Keratinocyte (primary cell): ENCODE measurements around the gene NF2. TPM values are rescaled to one million over a fixed set of nuclear protein-coding genes. Genes with fewer than 3 reads are reported as not detected.

Experiments
- DNase-seq: peaks from one replicate; pipeline ENCODE4 v3.0.0-alpha.2; 2011; ENCODE audit warnings: low read depth, missing footprints, low spot score
- FAIRE-seq: peaks from 2 replicates; lab custom pipeline; 2011; peaks lifted over from hg19 to GRCh38; lab: Jason Lieb, UNC
- H2AFZ ChIP-seq: 2 replicates; pipeline ENCODE4 v1.6.0; 2012; ENCODE audit warnings: low read length, control low read depth, inconsistent platforms; ENCODE audit not compliant: control insufficient read depth
- H3K27ac ChIP-seq: 2 replicates; pipeline ENCODE4 v1.5.1; 2011; ENCODE audit warnings: low read length; ENCODE audit not compliant: control insufficient read depth, insufficient read depth
- H3K27me3 ChIP-seq: 3 replicates; pipeline ENCODE4 v1.6.0; 2011; ENCODE audit warnings: low read length; ENCODE audit not compliant: control insufficient read depth, insufficient read depth; ENCODE audit errors: extremely low read depth
- H3K36me3 ChIP-seq, 2 experiments: 2 replicates in 1 of 2; 3 replicates in 1 of 2; pipeline ENCODE4 v1.5.1; 2011; ENCODE audit warnings: low read length in 2 of 2, mild to moderate bottlenecking in 1 of 2; ENCODE audit not compliant: control insufficient read depth in 2 of 2, insufficient read depth in 2 of 2; ENCODE audit errors: extremely low read depth in 1 of 2
- H3K4me1 ChIP-seq: 3 replicates; pipeline ENCODE4 v1.5.1; 2011; ENCODE audit warnings: low read length; ENCODE audit not compliant: control insufficient read depth, insufficient read depth; ENCODE audit errors: extremely low read depth
- H3K4me2 ChIP-seq: 3 replicates; pipeline ENCODE4 v1.6.0; 2011; ENCODE audit warnings: low read depth, low read length; ENCODE audit not compliant: control insufficient read depth, insufficient read depth; ENCODE audit errors: extremely low read depth
- H3K4me3 ChIP-seq, 3 experiments: fragments of 200-600 bp in 1 of 3; sonication (generic) in 1 of 3; 2 replicates in 2 of 3; 3 replicates in 1 of 3; pipeline ENCODE4 v1.5.1; 2011 to 2016; ENCODE audit warnings: low read length in 3 of 3, mild to moderate bottlenecking in 3 of 3, control low read depth in 2 of 3, inconsistent platforms in 1 of 3, low read depth in 1 of 3, mixed read lengths in 1 of 3, mixed run types in 1 of 3, moderate library complexity in 1 of 3; ENCODE audit not compliant: control insufficient read depth in 2 of 3, insufficient read depth in 2 of 3; ENCODE audit errors: extremely low read depth in 1 of 3
- H3K79me2 ChIP-seq: 2 replicates; pipeline ENCODE4 v1.6.0; 2012; ENCODE audit warnings: low read length; ENCODE audit not compliant: control insufficient read depth, insufficient read depth
- H3K9ac ChIP-seq: 3 replicates; pipeline ENCODE4 v1.6.0; 2011; ENCODE audit warnings: low read length; ENCODE audit not compliant: control insufficient read depth, insufficient read depth; ENCODE audit errors: extremely low read depth
- H3K9me1 ChIP-seq: 3 replicates; pipeline ENCODE4 v1.6.0; 2011; ENCODE audit warnings: low read length; ENCODE audit not compliant: control insufficient read depth, insufficient read depth; ENCODE audit errors: extremely low read depth
- H3K9me3 ChIP-seq: 2 replicates; pipeline ENCODE4 v1.5.1; 2012; ENCODE audit warnings: low read depth, low read length; ENCODE audit not compliant: control insufficient read depth
- H4K20me1 ChIP-seq: 3 replicates; pipeline ENCODE4 v1.6.0; 2011; ENCODE audit warnings: low read length; ENCODE audit not compliant: control insufficient read depth, insufficient read depth; ENCODE audit errors: extremely low read depth
- EZH2 ChIP-seq: IDR thresholded peaks from one replicate; pipeline ENCODE4 v1.6.1; 2012; ENCODE audit warnings: inconsistent platforms, mild to moderate bottlenecking, low read length, moderate library complexity
- dilution Hi-C: fragments of 300-500 bp; cut with MboI; formaldehyde crosslinking; loops from one replicate; pipeline ENCODE4 v1.7.0; 2020; ENCODE audit warnings: low sequenced_read_pairs; ENCODE audit not compliant: extremely low pct_ligation_motif_present
- polyA plus RNA-seq, 5 experiments: library from polyadenylated mRNA; depleted of rRNA in 3 of 5; stranded (reverse) in 3 of 5; stranded (forward) in 1 of 5; unstranded in 1 of 5; fragments of >200 nt; gene quantifications; 1 replicate in 1 of 5; 2 replicates in 3 of 5; 3 replicates in 1 of 5; pipeline versions ENCODE4 v1.2.1 to v1.2.3, GENCODE V29; 2011 to 2012; ENCODE audit warnings: missing spikeins in 2 of 5, low read depth in 1 of 5, low replicate concordance in 1 of 5
- TF ChIP-seq, protein P1 (sequence below), 3 experiments: IDR thresholded peaks in 1 of 3; conservative IDR thresholded peaks in 1 of 3; optimal IDR thresholded peaks in 1 of 3; 2 replicates in 2 of 3; 3 replicates in 1 of 3; pipeline versions ENCODE3 to v1.5.1; 2011; ENCODE audit warnings: low read length in 3 of 3, mild to moderate bottlenecking in 3 of 3, moderate library complexity in 2 of 3, control low read depth in 1 of 3, inconsistent platforms in 1 of 3; ENCODE audit not compliant: insufficient read depth in 2 of 3; ENCODE audit errors: extremely low read depth in 1 of 3

Gene NF2
- polyA plus RNA-seq, 1 donor (not counting 4 experiments of a cell fraction or from before 2014, with no cell fraction given): 50.2 TPM

DNA sequence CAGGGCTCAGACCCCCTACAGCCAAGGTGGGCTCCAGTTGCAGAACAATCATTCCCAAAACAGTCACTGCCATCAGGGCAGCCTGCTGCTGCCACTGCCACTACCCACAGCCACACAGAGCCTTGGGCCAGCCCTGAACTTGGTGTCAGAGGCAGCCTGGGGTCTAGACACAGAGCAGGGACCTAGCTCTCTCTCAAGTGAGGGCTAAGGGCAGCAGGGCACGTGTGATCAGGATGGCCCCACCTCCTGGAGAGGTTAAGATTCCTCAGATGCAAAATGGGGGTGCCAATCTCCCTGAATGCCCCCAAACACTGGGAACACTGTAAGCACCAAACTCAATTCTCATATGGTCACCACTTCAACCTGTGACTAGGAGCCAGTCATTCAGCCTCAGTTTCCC, 132.0 kb downstream of the NF2 start:
- Histone ChIP-seq H3K27ac (no peak overlapping the region), H4K20me1 (no peaks in the 10 kb centered on the region), H3K9me1 (no peaks in the 10 kb centered on the region), H3K9me3 (no peaks in the 10 kb centered on the region), H3K27me3 (no peaks in the 10 kb centered on the region), H3K4me1 (peaks cover 3% of the 10 kb centered on the region), H3K9ac (no peak overlapping the region), H3K36me3 (peaks cover 0 to 5% of the 10 kb centered on the region in 2 experiments), H3K4me3 (no peak overlapping the region), H3K4me2 (no peak overlapping the region), H2AFZ (no peak overlapping the region), H3K79me2 (no peaks in the 10 kb centered on the region)
- DNase-seq (no peak), FAIRE-seq (no peak)
- dilution Hi-C loops: no loop called here
- TF ChIP-seq EZH2: no peak
- TF ChIP-seq, protein P1, sequence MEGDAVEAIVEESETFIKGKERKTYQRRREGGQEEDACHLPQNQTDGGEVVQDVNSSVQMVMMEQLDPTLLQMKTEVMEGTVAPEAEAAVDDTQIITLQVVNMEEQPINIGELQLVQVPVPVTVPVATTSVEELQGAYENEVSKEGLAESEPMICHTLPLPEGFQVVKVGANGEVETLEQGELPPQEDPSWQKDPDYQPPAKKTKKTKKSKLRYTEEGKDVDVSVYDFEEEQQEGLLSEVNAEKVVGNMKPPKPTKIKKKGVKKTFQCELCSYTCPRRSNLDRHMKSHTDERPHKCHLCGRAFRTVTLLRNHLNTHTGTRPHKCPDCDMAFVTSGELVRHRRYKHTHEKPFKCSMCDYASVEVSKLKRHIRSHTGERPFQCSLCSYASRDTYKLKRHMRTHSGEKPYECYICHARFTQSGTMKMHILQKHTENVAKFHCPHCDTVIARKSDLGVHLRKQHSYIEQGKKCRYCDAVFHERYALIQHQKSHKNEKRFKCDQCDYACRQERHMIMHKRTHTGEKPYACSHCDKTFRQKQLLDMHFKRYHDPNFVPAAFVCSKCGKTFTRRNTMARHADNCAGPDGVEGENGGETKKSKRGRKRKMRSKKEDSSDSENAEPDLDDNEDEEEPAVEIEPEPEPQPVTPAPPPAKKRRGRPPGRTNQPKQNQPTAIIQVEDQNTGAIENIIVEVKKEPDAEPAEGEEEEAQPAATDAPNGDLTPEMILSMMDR (optimal IDR thresholded peaks at IDR 0.05 in 1 of 3, IDR thresholded peaks at IDR 0.05 in 1 of 3, conservative IDR thresholded peaks at IDR 0.05 in 1 of 3; ENCODE audit: extremely low read depth in 1 of 3, insufficient read depth in 2 of 3, low read length in 3 of 3): no peak

DNA sequence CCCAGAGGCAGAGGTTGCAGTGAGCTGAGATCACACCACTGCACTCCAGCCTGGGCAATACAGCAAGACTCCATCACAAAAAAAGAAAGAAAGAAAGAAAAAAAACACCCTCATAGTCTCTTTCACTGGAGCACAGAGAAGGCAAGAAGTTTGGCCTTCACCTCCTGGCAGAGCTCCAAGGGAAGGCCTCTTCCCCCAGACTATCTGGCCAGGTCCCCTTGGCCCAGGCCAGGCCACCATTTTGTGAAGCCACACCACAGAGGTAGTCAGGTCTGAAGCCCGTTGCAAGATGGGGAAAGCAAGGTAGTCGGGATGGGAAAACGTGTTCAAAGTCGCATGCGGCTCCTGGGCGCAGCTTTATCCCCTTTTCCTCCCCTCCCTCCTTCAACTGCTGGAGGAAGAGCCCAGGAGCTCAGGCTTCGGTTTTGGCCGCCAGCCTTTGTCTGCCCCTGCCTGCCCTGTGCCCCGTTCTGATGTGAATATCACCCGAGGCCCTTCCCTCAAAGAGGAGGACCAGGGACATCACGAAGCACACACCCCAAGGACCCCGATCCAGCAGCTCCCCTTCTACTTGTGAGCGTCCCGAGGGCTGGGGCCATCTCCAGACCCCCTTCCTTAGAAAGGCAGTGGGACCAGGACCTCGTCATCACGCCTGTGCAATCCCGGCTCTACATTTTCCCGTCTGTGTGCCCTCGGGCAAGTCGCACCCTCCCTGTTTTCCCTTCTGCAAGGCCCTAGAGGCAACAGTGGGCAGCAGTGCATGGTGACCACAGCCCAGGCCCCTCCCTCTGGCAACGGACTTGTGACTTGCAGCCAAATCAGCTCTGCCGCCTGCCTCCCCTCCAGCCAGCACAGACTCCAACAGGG, 134.1 kb downstream of the NF2 start:
- Histone ChIP-seq H3K9me1 (no peaks in the 10 kb centered on the region), H3K4me2 (no peak overlapping the region), H3K36me3 (peaks cover 0 to 5% of the 10 kb centered on the region in 2 experiments), H3K4me3 (no peak overlapping the region), H4K20me1 (no peaks in the 10 kb centered on the region), H3K9ac (no peak overlapping the region), H3K27me3 (no peaks in the 10 kb centered on the region), H3K27ac (no peak overlapping the region), H2AFZ (no peak overlapping the region), H3K79me2 (no peaks in the 10 kb centered on the region), H3K9me3 (no peaks in the 10 kb centered on the region), H3K4me1 (peaks cover 3% of the 10 kb centered on the region)
- DNase-seq (no peak), FAIRE-seq (no peak)
- dilution Hi-C loops: no loop called here
- TF ChIP-seq, protein P1 (optimal IDR thresholded peaks at IDR 0.05 in 1 of 3, IDR thresholded peaks at IDR 0.05 in 1 of 3, conservative IDR thresholded peaks at IDR 0.05 in 1 of 3; ENCODE audit: extremely low read depth in 1 of 3, insufficient read depth in 2 of 3, low read length in 3 of 3): no peak
- no peak for TF ChIP-seq EZH2
